Sciatic nerve (tissue), 2 donors: ENCODE measurements around the gene FARS2. TPM values are rescaled to one million over a fixed set of nuclear protein-coding genes. Genes with fewer than 3 reads are reported as not detected.

Experiments
- ATAC-seq: fragments of 200-7000 bp; cut with Tn5 transposase; one replicate; pipeline ENCODE4 v1.9.1; 2020; ENCODE audit warnings: mild to moderate bottlenecking, moderate library complexity
- DNase-seq: peaks from one replicate; pipeline ENCODE4 v3.0.0-alpha.2; 2020; ENCODE audit warnings: low spot score
- intact Hi-C: fragments of 100-400 bp; cut with DNase I; formaldehyde crosslinking; loops from one replicate; pipeline ENCODE4 v1.14.2; 2022
- total RNA-seq: library from RNA; stranded (reverse); fragmentation: NEBNext Ultra II Directional; extraction: Animal tissue kit (Norgen Biotek cat#: 25700); gene quantifications from one replicate; pipeline ENCODE4 v1.2.1, GENCODE V29; 2021
- donor health status: DM: no; HTN: no; CAD: no.
- donor health status: DM: no; HTN: no; CAD: no.

The FARS2 gene
- total RNA-seq, 1 donor from 2014 or later: 17.8 TPM

DNA sequence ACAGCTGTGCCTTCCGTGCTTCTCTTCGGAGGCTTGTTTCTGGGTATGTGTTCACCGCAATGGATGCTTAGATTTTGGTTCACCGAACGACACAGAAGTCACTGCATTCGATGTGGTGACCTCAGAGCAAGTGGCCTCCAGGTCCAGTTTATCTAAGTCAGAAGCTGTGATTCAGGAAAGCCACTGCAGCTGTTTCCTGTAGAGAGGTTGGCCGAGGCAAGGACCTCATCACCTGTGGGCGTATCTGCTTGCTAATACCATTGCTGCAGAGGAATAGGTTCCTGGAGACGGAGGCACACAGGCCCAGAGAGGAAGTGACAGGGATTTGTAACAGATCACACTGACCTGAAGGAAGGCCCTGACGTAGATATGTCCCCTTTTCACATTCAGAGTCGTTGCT, 82.7 kb downstream of the FARS2 start:
- ATAC-seq (no peak), DNase-seq (no peak)
- intact Hi-C loops: no loop called here

- ATAC-seq (no peak), DNase-seq (no peak)
- intact Hi-C loops: no loop called here
These were observed 84.0 kb downstream of the FARS2 start for GRCh38 chr6:5345324-5345723.

GRCh38 chr6:5351552-5352210, 90.4 kb downstream of the FARS2 start:
- DNase-seq: no peak
- no peak for ATAC-seq
- intact Hi-C loops: no loop called here

GRCh38 chr6:5353971-5354370, 92.7 kb downstream of the FARS2 start:
- DNase-seq: no peak
- ATAC-seq: no peak
- intact Hi-C loops: no loop called here

GRCh38 chr6:5357486-5357885, 96.2 kb downstream of the FARS2 start:
- ATAC-seq (no peak), DNase-seq (no peak)
- intact Hi-C loops: no loop called here

- no peak for ATAC-seq
- intact Hi-C loops: no loop called here
- no peak for DNase-seq
These were observed 98.1 kb downstream of the FARS2 start for GRCh38 chr6:5359417-5359816.

- intact Hi-C loops: no loop called here
- DNase-seq: no peak
- ATAC-seq: no peak
These were observed 100.1 kb downstream of the FARS2 start for GRCh38 chr6:5361396-5361795.

GRCh38 chr6:5365436-5366195, 104.3 kb downstream of the FARS2 start:
- no peak for ATAC-seq
- intact Hi-C loops: no loop called here
- DNase-seq: no peak

DNA sequence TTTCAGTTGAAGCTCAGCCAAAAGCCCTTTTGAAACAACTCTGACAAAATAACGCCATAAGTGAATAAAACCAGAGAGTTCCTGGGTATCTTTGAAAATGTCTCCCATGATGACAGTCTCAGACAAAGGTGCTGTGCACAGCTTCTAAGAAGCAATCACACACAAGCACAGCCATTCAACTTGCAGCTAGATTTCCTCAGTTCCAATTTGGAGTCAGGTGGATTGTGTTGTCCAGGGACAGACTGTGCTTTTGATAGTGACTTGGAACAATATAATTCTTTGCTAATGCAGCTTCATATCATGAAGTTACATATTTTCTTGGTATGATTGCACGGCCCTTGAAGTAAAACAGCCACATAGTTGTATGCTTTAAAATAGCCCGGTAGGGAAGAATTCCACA, 105.6 kb downstream of the FARS2 start:
- ATAC-seq (no peak), DNase-seq (no peak)
- intact Hi-C loops: no loop called here

DNA sequence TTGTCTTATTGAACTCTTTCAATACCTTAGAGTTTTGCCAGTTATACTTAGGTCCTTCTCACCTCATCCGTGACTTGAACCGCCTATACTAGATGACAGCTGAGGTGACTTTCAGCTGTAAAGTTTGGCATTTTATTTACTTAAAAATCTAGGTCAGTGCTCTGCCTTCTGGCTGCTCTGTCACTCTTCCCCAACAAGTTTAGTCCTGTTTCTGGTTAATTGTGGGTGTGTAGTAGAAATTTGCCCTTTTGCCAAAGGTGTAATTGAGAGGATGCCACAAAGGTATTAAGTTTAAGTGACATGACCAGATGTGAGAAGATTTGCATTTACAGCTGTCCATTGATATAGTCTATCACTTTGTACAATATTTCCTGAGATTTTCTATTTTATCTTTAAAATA, 106.2 kb downstream of the FARS2 start:
- DNase-seq (no peak), ATAC-seq (no peak)
- intact Hi-C loops: no loop called here

- intact Hi-C loops: no loop called here
- no peak for ATAC-seq
- DNase-seq: no peak
These were observed 112.1 kb downstream of the FARS2 start for GRCh38 chr6:5373430-5373829.

- intact Hi-C loops: no loop called here
- DNase-seq (no peak), ATAC-seq (no peak)
These were observed 117.0 kb downstream of the FARS2 start for GRCh38 chr6:5378331-5378730.

- no peak for ATAC-seq
- intact Hi-C loops: no loop called here
- DNase-seq: no peak
These were observed 118.4 kb downstream of the FARS2 start for GRCh38 chr6:5379647-5380242.

- intact Hi-C loops: no loop called here
- no peak for ATAC-seq
These were observed 122.5 kb downstream of the FARS2 start for GRCh38 chr6:5383856-5384255.

GRCh38 chr6:5384276-5384675, 123.0 kb downstream of the FARS2 start:
- intact Hi-C loops: no loop called here
- ATAC-seq: no peak

More at GRCh38 chr6:5383856-5384255, 122.5 kb downstream of the FARS2 start:
- DNase-seq: no peak

DNA sequence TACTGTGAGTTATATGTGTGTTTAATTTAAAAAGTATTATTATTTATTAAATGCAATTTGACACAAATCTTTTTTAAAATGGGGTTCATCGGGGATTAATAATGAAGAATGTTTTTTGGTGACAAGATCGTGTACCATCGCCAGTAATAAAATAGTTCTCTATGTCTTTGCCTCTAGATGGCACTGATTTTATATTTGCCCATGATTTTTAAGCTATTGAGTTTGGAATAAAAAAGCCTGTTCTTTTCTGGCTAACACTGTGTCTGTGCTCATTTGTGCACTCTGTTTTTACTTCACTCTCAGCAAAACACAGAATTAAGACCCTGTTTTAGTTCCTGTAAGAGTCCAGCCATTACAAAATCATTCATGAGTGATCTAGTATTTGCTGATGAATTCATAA, 127.0 kb downstream of the FARS2 start:
- ATAC-seq (no peak), DNase-seq (no peak)
- intact Hi-C loops: no loop called here

More at GRCh38 chr6:5384276-5384675, 123.0 kb downstream of the FARS2 start:
- DNase-seq: no peak

DNA sequence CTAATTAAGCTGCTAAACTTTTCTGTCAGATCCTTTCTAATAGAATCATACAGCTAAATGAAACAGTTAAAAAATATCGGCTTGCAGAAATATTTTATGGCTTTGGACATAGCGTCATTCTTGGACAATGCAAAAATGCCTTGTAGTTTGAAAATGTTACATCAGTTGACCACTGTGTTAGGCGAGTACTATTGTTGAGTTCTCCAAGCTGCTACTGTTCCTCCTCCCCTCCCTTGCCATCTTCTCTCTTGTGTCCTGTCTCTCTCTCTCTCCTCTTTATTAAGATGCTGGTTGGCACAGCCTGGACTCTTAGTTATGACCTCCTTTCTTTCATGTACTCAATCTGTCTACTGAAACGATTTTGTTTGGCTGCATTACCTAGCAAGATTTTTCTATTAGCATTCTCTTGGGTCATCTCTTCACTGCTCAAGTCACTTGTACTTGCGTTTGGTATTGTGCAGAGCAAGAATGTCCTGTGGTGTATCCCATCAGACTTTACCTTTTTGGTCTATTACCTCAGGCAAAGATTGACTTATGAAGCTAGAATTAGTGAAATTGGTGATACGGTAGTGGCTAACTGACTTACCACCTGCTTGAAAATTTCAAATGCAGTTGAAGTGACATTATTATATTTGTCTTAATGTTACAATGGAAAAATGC, 127.9 kb downstream of the FARS2 start:
- intact Hi-C loops: no loop called here
- ATAC-seq (no peak), DNase-seq (no peak)

DNA sequence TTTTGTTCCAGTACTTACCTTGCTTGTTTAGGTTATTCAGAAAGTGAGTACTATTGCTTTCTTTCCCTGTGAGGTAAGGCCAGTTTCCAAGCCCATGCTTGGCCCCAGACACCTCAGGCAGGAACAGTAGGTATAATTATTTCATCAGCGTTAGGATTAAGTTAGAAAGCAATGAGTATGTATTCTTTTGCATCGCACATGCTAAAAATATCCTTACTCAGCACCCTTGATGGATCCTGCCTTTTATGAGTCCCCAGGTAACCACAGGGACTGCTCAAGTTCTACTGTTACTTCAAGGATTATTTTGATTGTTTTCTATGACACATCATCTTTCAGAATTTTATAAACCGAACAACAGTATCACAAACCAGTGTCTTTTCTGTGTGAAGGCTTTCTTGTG, 128.9 kb downstream of the FARS2 start:
- ATAC-seq (no peak), DNase-seq (no peak)
- intact Hi-C loops: no loop called here

DNA sequence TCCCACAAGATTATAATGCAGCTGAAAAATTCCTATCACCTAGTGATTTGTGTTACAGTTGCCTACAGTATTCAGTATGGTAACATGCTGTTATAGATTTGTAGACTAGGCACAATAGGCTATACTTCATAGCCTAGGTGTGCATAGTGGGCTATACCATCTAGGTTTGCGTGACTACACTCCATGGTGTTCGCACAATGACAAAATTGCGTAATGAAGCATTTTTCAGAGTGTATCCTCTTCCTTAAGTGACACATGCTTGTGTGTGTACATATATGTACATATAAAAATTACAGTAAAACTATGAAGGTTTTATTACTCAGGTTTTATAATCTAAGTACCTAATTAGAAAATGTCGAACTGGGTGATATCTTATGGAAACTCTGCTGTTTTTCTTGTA, 133.0 kb downstream of the FARS2 start:
- no peak for ATAC-seq
- DNase-seq: no peak
- intact Hi-C loops: no loop called here

GRCh38 chr6:5395719-5396118, 134.4 kb downstream of the FARS2 start:
- intact Hi-C loops: no loop called here
- DNase-seq: no peak
- ATAC-seq: no peak
